Mesothelial cell of epicardium (in vitro differentiated cells): ENCODE data around the gene SNW1. TPM values are rescaled to one million over a fixed set of nuclear protein-coding genes. Genes with fewer than 3 reads are reported as not detected.

ENCODE experiments used
- DNase-seq, 2 experiments: peaks; one replicate each; pipeline ENCODE4 v3.0.0; 2021; ENCODE audit warnings: low spot score in 2 of 2; ENCODE audit not compliant: unreplicated experiment in 2 of 2
- H3K27ac Mint-ChIP-seq: 2 replicates; pipeline ENCODE4 v1.8.0; 2021; ENCODE audit warnings: mixed read lengths
- H3K27me3 Mint-ChIP-seq: 2 replicates; pipeline ENCODE4 v1.8.0; 2021; ENCODE audit warnings: low read depth, mixed read lengths
- H3K36me3 Mint-ChIP-seq: 2 replicates; pipeline ENCODE4 v1.8.0; 2021; ENCODE audit warnings: mixed read lengths
- H3K4me1 Mint-ChIP-seq: 2 replicates; pipeline ENCODE4 v1.8.0; 2021; ENCODE audit warnings: mixed read lengths
- H3K4me3 Mint-ChIP-seq: 2 replicates; pipeline ENCODE4 v1.8.0; 2021; ENCODE audit warnings: mild to moderate bottlenecking, moderate library complexity, mixed read lengths
- H3K9me3 Mint-ChIP-seq: 2 replicates; pipeline ENCODE4 v1.8.0; 2021; ENCODE audit warnings: mixed read lengths
- total RNA-seq: library from RNA; stranded (reverse); gene quantifications from 3 replicates; pipeline ENCODE4 v1.2.1, GENCODE V29; 2021
- TF ChIP-seq, protein P1 (sequence below): fragments of 200-600 bp; sonication (generic); IDR thresholded peaks from one replicate; pipeline ENCODE4 v1.5.0; 2021; ENCODE audit warnings: antibody characterized with exemption; ENCODE audit not compliant: unreplicated experiment

Gene SNW1
- total RNA-seq, 1 donor from 2014 or later: 79.7 TPM

DNA sequence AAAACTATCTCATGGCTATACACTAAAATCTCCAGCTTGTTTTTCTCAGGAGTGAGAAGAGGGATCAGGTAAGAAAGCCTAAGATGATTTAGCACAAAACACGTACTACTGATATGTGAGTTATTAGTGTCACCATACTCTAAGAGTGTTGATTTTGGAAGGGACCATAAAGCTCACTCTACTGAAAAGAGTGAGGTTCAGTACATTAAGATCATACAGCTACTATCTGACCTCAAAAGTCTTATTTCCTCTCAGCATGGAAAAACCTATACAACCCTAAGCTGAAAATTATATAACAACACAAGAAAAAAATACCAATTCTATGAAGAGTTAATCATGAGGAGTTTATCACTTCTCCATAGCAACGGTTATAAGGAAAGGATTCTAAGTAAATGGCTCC is 19.5 kb downstream of the SNW1 start:
- Mint-ChIP-seq H3K4me3 (no peak overlapping the region), H3K4me1 (no peaks in the 10 kb centered on the region), H3K36me3 (peaks cover 27% of the 10 kb centered on the region), H3K27ac (no peak overlapping the region), H3K9me3 (peaks cover 9% of the 10 kb centered on the region), H3K27me3 (no peaks in the 10 kb centered on the region)
- no peak for DNase-seq
- TF ChIP-seq, protein P1, sequence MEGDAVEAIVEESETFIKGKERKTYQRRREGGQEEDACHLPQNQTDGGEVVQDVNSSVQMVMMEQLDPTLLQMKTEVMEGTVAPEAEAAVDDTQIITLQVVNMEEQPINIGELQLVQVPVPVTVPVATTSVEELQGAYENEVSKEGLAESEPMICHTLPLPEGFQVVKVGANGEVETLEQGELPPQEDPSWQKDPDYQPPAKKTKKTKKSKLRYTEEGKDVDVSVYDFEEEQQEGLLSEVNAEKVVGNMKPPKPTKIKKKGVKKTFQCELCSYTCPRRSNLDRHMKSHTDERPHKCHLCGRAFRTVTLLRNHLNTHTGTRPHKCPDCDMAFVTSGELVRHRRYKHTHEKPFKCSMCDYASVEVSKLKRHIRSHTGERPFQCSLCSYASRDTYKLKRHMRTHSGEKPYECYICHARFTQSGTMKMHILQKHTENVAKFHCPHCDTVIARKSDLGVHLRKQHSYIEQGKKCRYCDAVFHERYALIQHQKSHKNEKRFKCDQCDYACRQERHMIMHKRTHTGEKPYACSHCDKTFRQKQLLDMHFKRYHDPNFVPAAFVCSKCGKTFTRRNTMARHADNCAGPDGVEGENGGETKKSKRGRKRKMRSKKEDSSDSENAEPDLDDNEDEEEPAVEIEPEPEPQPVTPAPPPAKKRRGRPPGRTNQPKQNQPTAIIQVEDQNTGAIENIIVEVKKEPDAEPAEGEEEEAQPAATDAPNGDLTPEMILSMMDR: no peak

DNA sequence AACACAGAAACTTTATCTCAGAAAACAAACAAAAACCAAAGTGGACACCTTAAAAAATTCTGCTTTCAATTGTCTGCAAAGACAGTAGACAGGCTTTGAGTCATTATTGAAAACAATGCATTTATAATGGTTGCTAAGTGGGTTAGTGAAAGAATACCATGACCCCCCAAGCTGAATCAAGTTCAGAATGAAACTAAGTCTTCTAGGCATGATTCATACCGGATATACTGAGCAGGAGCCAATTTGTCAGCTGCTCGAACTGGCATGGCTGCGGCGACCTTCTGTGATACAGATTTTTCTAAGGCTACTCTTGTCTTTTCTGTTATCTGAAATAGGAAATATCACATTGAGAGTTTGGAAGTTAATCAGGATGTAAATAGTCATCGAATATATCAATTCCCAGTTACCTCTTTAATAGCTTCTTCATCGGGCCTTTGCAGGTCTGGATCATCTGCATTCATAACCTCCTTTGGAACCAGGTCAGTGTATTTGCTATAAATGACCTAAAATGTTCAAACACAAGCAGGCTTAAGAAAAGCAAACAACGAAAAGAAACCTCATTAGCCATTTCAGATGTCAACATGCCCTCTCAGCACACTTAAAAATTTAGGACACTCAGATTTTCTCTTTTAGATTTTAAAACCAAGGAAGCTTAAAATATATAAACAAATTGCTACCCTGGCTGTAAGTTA is 22.3 kb downstream of the SNW1 start:
- H3K4me1 Mint-ChIP-seq: peaks cover 5% of the 10 kb centered on the region
- no peak overlapping the region for H3K4me3 Mint-ChIP-seq
- H3K9me3 Mint-ChIP-seq: no peaks in the 10 kb centered on the region
- TF ChIP-seq, protein P1: no peak
- DNase-seq: no peak
- H3K36me3 Mint-ChIP-seq: peaks cover 33% of the 10 kb centered on the region
- H3K27me3 Mint-ChIP-seq: no peaks in the 10 kb centered on the region
- no peak overlapping the region for H3K27ac Mint-ChIP-seq

DNA sequence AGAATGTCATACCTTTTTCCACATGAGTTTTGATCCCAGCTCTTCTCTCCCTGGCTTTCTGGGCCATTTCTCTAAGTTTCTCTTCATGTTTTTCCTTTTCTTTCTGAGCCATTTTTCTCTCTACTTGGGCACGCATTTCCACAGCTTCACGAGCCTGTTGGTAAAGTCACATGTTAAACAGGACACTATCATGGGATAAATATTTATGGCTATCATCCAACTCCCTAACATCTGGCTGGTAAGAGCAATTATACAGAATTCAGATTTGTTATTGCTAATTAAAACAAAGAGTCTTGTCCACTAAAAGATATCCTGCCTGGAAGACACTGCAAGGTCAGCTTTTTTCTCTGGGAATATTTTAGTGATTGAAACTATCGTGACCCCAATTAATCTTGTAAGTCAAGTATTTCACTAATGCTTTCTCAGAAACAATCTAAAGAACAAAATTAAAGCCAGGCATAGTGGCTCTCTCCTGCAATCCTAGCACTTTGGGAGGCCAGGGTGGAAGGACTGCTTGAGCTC is 29.9 kb downstream of the SNW1 start:
- Mint-ChIP-seq H3K36me3 (peaks cover 60% of the 10 kb centered on the region), H3K4me3 (no peak overlapping the region), H3K9me3 (no peaks in the 10 kb centered on the region), H3K27me3 (no peaks in the 10 kb centered on the region), H3K4me1 (peaks cover 5% of the 10 kb centered on the region), H3K27ac (peak overlapping the region; percentile 45)
- TF ChIP-seq, protein P1: no peak
- no peak for DNase-seq

- H3K4me3 Mint-ChIP-seq: no peak overlapping the region
- TF ChIP-seq, protein P1: no peak
- H3K4me1 Mint-ChIP-seq: no peaks in the 10 kb centered on the region
- no peaks in the 10 kb centered on the region for H3K9me3 Mint-ChIP-seq
- H3K27ac Mint-ChIP-seq: peak overlapping the region; percentile 23
- no peaks in the 10 kb centered on the region for H3K27me3 Mint-ChIP-seq
- DNase-seq: no peak
- H3K36me3 Mint-ChIP-seq: peaks cover 55% of the 10 kb centered on the region
These were observed 38.7 kb downstream of the SNW1 start for GRCh38 chr14:77722301-77722700.

- Mint-ChIP-seq H3K4me1 (no peaks in the 10 kb centered on the region), H3K9me3 (no peaks in the 10 kb centered on the region), H3K4me3 (no peak overlapping the region), H3K27me3 (no peaks in the 10 kb centered on the region), H3K27ac (no peak overlapping the region), H3K36me3 (peaks cover 49% of the 10 kb centered on the region)
- TF ChIP-seq, protein P1: no peak
- DNase-seq: no peak
These were observed 39.5 kb downstream of the SNW1 start for GRCh38 chr14:77721437-77721836.
